GM19438 (cell line): Measurements from ENCODE around the gene PSMD8.

Source experiments
- ATAC-seq: cut with Tn5 transposase; IDR thresholded peaks from one replicate; pipeline ENCODE4 v1.9.1; 2021; ENCODE audit warnings: low read depth; ENCODE audit not compliant: unreplicated experiment

PSMD8 gene

GRCh38 chr19:38433268-38433733, 58.9 kb downstream of the PSMD8 start, which contains the start of gene RYR1:
RYR1 (plus strand) TSS chr19:38433691; CDS start chr19:38433830, 139 bp downstream.
- ATAC-seq: no peak
